ENCODE measurements around the gene HADH.
A peak's percentile ranks its signal among the peaks of the same experiment; 100 is the strongest.
"Not testable (repeated sequence)": the region's sequence is repeated elsewhere in the genome, so short reads cannot be mapped to it uniquely, and the experiment has no call there.

The HADH gene

GRCh38 chr4:108034565-108034964 lies 44.9 kb downstream of the HADH start:
- H3K27ac Mint-ChIP-seq: peak overlapping the region; percentile 92
- peak overlapping the region; percentile 77 for H3K4me3 Mint-ChIP-seq
- no peaks in the 10 kb centered on the region for H3K27me3 Mint-ChIP-seq
- H3K4me1 Mint-ChIP-seq (ENCODE audit: low read depth): peaks cover 86% of the 10 kb centered on the region
- no peaks in the 10 kb centered on the region for H3K9me3 Mint-ChIP-seq (ENCODE audit: low read depth)
- peaks cover 6% of the 10 kb centered on the region for H3K36me3 Mint-ChIP-seq

- Mint-ChIP-seq H3K36me3 (peaks cover 6% of the 10 kb centered on the region), H3K27ac (peak overlapping the region; percentile 96), H3K9me3 (ENCODE audit: low read depth) (no peaks in the 10 kb centered on the region), H3K4me3 (peak overlapping the region; percentile 71), H3K27me3 (no peaks in the 10 kb centered on the region), H3K4me1 (ENCODE audit: low read depth) (peaks cover 75% of the 10 kb centered on the region)
Observed at GRCh38 chr4:108035691-108036090, 46.0 kb downstream of the HADH start.

- Mint-ChIP-seq H3K27me3 (no peaks in the 10 kb centered on the region), H3K4me1 (ENCODE audit: low read depth) (peaks cover 70% of the 10 kb centered on the region), H3K9me3 (ENCODE audit: low read depth) (no peaks in the 10 kb centered on the region), H3K4me3 (peak overlapping the region; percentile 71), H3K36me3 (peaks cover 6% of the 10 kb centered on the region), H3K27ac (peak overlapping the region; percentile 96)
Observed at GRCh38 chr4:108036213-108036612, 46.5 kb downstream of the HADH start.

GRCh38 chr4:108037884-108038283 lies 48.2 kb downstream of the HADH start:
- peaks cover 59% of the 10 kb centered on the region for H3K4me1 Mint-ChIP-seq (ENCODE audit: low read depth)

GRCh38 chr4:108042927-108043326 lies 53.2 kb downstream of the HADH start:
- Mint-ChIP-seq H3K4me1 (ENCODE audit: low read depth) (peaks cover 55% of the 10 kb centered on the region), H3K4me3 (no peak overlapping the region), H3K27ac (peak overlapping the region; percentile 94), H3K9me3 (ENCODE audit: low read depth) (no peaks in the 10 kb centered on the region), H3K36me3 (peaks cover 10% of the 10 kb centered on the region), H3K27me3 (no peaks in the 10 kb centered on the region)

More at GRCh38 chr4:108037884-108038283, 48.2 kb downstream of the HADH start:
- H3K36me3 Mint-ChIP-seq: peaks cover 6% of the 10 kb centered on the region
- H3K9me3 Mint-ChIP-seq (ENCODE audit: low read depth): no peaks in the 10 kb centered on the region
- no peaks in the 10 kb centered on the region for H3K27me3 Mint-ChIP-seq
- no peak overlapping the region for H3K4me3 Mint-ChIP-seq
- H3K27ac Mint-ChIP-seq: peak overlapping the region; percentile 96

- Mint-ChIP-seq H3K9me3 (ENCODE audit: low read depth) (no peaks in the 10 kb centered on the region), H3K4me3 (no peak overlapping the region), H3K27me3 (no peaks in the 10 kb centered on the region), H3K4me1 (ENCODE audit: low read depth) (peaks cover 54% of the 10 kb centered on the region), H3K36me3 (peaks cover 12% of the 10 kb centered on the region), H3K27ac (peak overlapping the region; percentile 94)
Observed at GRCh38 chr4:108043526-108043925, 53.8 kb downstream of the HADH start.

GRCh38 chr4:108044951-108045686 lies 55.4 kb downstream of the HADH start:
- Mint-ChIP-seq H3K27ac (peak overlapping the region; percentile 87), H3K36me3 (peaks cover 22% of the 10 kb centered on the region), H3K4me1 (ENCODE audit: low read depth) (peaks cover 65% of the 10 kb centered on the region), H3K27me3 (no peaks in the 10 kb centered on the region), H3K4me3 (peak overlapping the region; percentile 17), H3K9me3 (ENCODE audit: low read depth) (no peaks in the 10 kb centered on the region)

- Mint-ChIP-seq H3K4me1 (ENCODE audit: low read depth) (peaks cover 71% of the 10 kb centered on the region), H3K27ac (peak overlapping the region; percentile 87), H3K4me3 (peak overlapping the region; percentile 6), H3K27me3 (no peaks in the 10 kb centered on the region), H3K9me3 (ENCODE audit: low read depth) (no peaks in the 10 kb centered on the region), H3K36me3 (peaks cover 23% of the 10 kb centered on the region)
Observed at GRCh38 chr4:108045687-108046024, 56.0 kb downstream of the HADH start.

GRCh38 chr4:108047199-108047598 lies 57.5 kb downstream of the HADH start:
- Mint-ChIP-seq H3K36me3 (peaks cover 31% of the 10 kb centered on the region), H3K4me3 (no peak overlapping the region), H3K4me1 (ENCODE audit: low read depth) (peaks cover 85% of the 10 kb centered on the region), H3K27ac (peak overlapping the region; percentile 87), H3K27me3 (no peaks in the 10 kb centered on the region), H3K9me3 (ENCODE audit: low read depth) (no peaks in the 10 kb centered on the region)

- H3K36me3 Mint-ChIP-seq: peaks cover 36% of the 10 kb centered on the region
- no peaks in the 10 kb centered on the region for H3K27me3 Mint-ChIP-seq
- H3K27ac Mint-ChIP-seq: peak overlapping the region; percentile 99
- peaks cover 91% of the 10 kb centered on the region for H3K4me1 Mint-ChIP-seq (ENCODE audit: low read depth)
- no peaks in the 10 kb centered on the region for H3K9me3 Mint-ChIP-seq (ENCODE audit: low read depth)
- H3K4me3 Mint-ChIP-seq: no peak overlapping the region
Observed at GRCh38 chr4:108048157-108048556, 58.5 kb downstream of the HADH start.

GRCh38 chr4:108048997-108049396 lies 59.3 kb downstream of the HADH start:
- H3K4me1 Mint-ChIP-seq (ENCODE audit: low read depth): peaks cover 91% of the 10 kb centered on the region
- H3K36me3 Mint-ChIP-seq: peaks cover 41% of the 10 kb centered on the region
- H3K27ac Mint-ChIP-seq: peak overlapping the region; percentile 99
- H3K9me3 Mint-ChIP-seq (ENCODE audit: low read depth): no peaks in the 10 kb centered on the region
- H3K4me3 Mint-ChIP-seq: peak overlapping the region; percentile 85
- H3K27me3 Mint-ChIP-seq: no peaks in the 10 kb centered on the region

GRCh38 chr4:108049406-108049805 lies 59.7 kb downstream of the HADH start:
- H3K36me3 Mint-ChIP-seq: peaks cover 42% of the 10 kb centered on the region
- H3K9me3 Mint-ChIP-seq (ENCODE audit: low read depth): no peaks in the 10 kb centered on the region
- H3K4me3 Mint-ChIP-seq: peak overlapping the region; percentile 85
- peak overlapping the region; percentile 99 for H3K27ac Mint-ChIP-seq
- peaks cover 92% of the 10 kb centered on the region for H3K4me1 Mint-ChIP-seq (ENCODE audit: low read depth)
- H3K27me3 Mint-ChIP-seq: no peaks in the 10 kb centered on the region

GRCh38 chr4:108050166-108051111 lies 60.8 kb downstream of the HADH start:
- peak overlapping the region; percentile 85 for H3K4me3 Mint-ChIP-seq
- not testable (repeated sequence) for H3K9me3 Mint-ChIP-seq (ENCODE audit: low read depth); H3K27me3 Mint-ChIP-seq
- peaks cover 93% of the 10 kb centered on the region for H3K4me1 Mint-ChIP-seq (ENCODE audit: low read depth)
- H3K36me3 Mint-ChIP-seq: peaks cover 42% of the 10 kb centered on the region
- peak overlapping the region; percentile 99 for H3K27ac Mint-ChIP-seq

- Mint-ChIP-seq H3K36me3 (peaks cover 40% of the 10 kb centered on the region), H3K27me3 (no peaks in the 10 kb centered on the region), H3K9me3 (ENCODE audit: low read depth) (no peaks in the 10 kb centered on the region), H3K4me3 (peak overlapping the region; percentile 54), H3K27ac (peak overlapping the region; percentile 99), H3K4me1 (ENCODE audit: low read depth) (peaks cover 93% of the 10 kb centered on the region)
Observed at GRCh38 chr4:108051343-108051742, 61.7 kb downstream of the HADH start.

GRCh38 chr4:108052558-108053120 lies 63.0 kb downstream of the HADH start:
- Mint-ChIP-seq H3K4me1 (ENCODE audit: low read depth) (peaks cover 96% of the 10 kb centered on the region), H3K9me3 (ENCODE audit: low read depth) (no peaks in the 10 kb centered on the region), H3K36me3 (peaks cover 38% of the 10 kb centered on the region), H3K27me3 (no peaks in the 10 kb centered on the region), H3K4me3 (peak overlapping the region; percentile 62), H3K27ac (peak overlapping the region; percentile 99)

Data from activated naive CD8-positive, alpha-beta T cell (primary cell).